ENCODE data around the gene CMTM4.

DNA sequence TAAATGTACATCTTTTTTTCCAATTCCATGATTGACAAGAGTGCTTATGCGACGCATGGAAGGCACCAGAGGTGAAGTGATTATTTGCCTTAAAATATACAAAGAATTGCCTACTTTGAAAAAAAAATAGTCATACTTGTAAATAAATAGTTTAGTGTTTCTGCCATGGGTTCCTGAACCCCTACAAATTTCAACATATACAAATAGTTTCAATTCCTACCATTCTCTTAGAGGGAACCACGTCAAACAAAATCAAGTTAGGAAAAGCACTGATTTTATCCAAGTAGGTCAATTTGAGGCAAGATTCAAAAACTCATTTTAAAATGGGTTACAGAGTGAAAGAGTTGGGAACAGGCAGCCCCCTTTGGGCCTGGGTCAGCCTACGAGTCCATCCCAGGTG, 80.4 kb downstream of the CMTM4 start:
- TF ChIP-seq, protein P1, sequence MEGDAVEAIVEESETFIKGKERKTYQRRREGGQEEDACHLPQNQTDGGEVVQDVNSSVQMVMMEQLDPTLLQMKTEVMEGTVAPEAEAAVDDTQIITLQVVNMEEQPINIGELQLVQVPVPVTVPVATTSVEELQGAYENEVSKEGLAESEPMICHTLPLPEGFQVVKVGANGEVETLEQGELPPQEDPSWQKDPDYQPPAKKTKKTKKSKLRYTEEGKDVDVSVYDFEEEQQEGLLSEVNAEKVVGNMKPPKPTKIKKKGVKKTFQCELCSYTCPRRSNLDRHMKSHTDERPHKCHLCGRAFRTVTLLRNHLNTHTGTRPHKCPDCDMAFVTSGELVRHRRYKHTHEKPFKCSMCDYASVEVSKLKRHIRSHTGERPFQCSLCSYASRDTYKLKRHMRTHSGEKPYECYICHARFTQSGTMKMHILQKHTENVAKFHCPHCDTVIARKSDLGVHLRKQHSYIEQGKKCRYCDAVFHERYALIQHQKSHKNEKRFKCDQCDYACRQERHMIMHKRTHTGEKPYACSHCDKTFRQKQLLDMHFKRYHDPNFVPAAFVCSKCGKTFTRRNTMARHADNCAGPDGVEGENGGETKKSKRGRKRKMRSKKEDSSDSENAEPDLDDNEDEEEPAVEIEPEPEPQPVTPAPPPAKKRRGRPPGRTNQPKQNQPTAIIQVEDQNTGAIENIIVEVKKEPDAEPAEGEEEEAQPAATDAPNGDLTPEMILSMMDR (conservative IDR thresholded peaks at IDR 0.05; ENCODE audit: low read length), result no peak
- TF ChIP-seq EZH2phosphoT487 (IDR thresholded peaks at IDR 0.05; ENCODE audit: borderline replicate concordance), result no peak
